ENCODE measurements around the gene FLNB. TPM values are rescaled to one million over a fixed set of nuclear protein-coding genes. Genes with fewer than 3 reads are reported as not detected.

Gene FLNB
- total RNA-seq, 1 experiment from 2014 or later = 83.4 TPM

- no peak overlapping the region for H3K18ac ChIP-seq (ENCODE audit: insufficient read length, low read depth, low read length)
- no peak overlapping the region for H4K91ac ChIP-seq (ENCODE audit: insufficient read length, low read depth, low read length)
- no peak overlapping the region for H3K4me2 ChIP-seq (ENCODE audit: insufficient read depth, insufficient read length, low read length)
- no peaks in the 10 kb centered on the region for H3K4me1 ChIP-seq (ENCODE audit: insufficient read depth, low read length)
- H3K27ac ChIP-seq (ENCODE audit: insufficient read length, low read depth, low read length) = no peak overlapping the region
- no peak overlapping the region for H3K23ac ChIP-seq (ENCODE audit: insufficient read length, low read depth, low read length)
- H3K27me3 ChIP-seq (ENCODE audit: insufficient read depth, low read length) = no peaks in the 10 kb centered on the region
- no peak overlapping the region for H3K4ac ChIP-seq (ENCODE audit: low read depth, low read length)
- H3T11ph ChIP-seq (ENCODE audit: low read length) = no peak overlapping the region
- Mint-ChIP-seq H3K27ac (peak overlapping the region in 1 of 3 experiments; percentile 7; a peak in 2 of 7 replicates), H3K9me3 (no peaks in the 10 kb centered on the region), H3K36me3 (ENCODE audit: insufficient read depth in 1 of 3, low read depth in 3 of 3) (peaks cover 35 to 71% (median 63%) of the 10 kb centered on the region in 3 experiments; a peak in 6 of 7 replicates), H3K27me3 (ENCODE audit: low read depth) (no peaks in the 10 kb centered on the region), H3K4me3 (no peak overlapping the region), H3K4me1 (no peaks in the 10 kb centered on the region)
- H3K9me3 ChIP-seq (ENCODE audit: control insufficient read depth, low read depth, low read length) = no peaks in the 10 kb centered on the region
- no peak overlapping the region for H4K8ac ChIP-seq (replicated peaks; ENCODE audit: insufficient read length, low read depth, low read length)
- WGBS (ENCODE audit: extremely low coverage, insufficient read length, low lambda C conversion rate) = 100% methylated on average over 1 of the region's 4 CpGs
- H4K5ac ChIP-seq (ENCODE audit: insufficient read length, low read depth, low read length) = no peak overlapping the region
- H2AK5ac ChIP-seq (ENCODE audit: insufficient read length, low read length) = no peak overlapping the region
- H2AFZ ChIP-seq (ENCODE audit: low read length) = no peak overlapping the region
- no peaks in the 10 kb centered on the region for H3K79me2 ChIP-seq (ENCODE audit: insufficient read depth, low read length)
- no peaks in the 10 kb centered on the region for H3K79me1 ChIP-seq (ENCODE audit: insufficient read depth, low read depth, low read length, poor library complexity, severe bottlenecking)
- H2BK15ac ChIP-seq (ENCODE audit: low read depth, low read length) = no peak overlapping the region
- H3K9ac ChIP-seq (ENCODE audit: extremely low read depth, insufficient read length, low read length) = no peak overlapping the region
- DNase-seq = no peak
- no peak overlapping the region for H2BK120ac ChIP-seq (ENCODE audit: low read depth, low read length, poor library complexity, severe bottlenecking)
- no peaks in the 10 kb centered on the region for H4K20me1 ChIP-seq (ENCODE audit: control insufficient read depth, insufficient read depth, insufficient read length)
- no peak overlapping the region for H2BK20ac ChIP-seq (ENCODE audit: low read depth, low read length, poor library complexity, severe bottlenecking)
- H2BK5ac ChIP-seq (ENCODE audit: insufficient read length, low read length) = no peak overlapping the region
- no peak overlapping the region for H3K14ac ChIP-seq (ENCODE audit: insufficient read depth, low read length)
- no peak overlapping the region for H3K56ac ChIP-seq (ENCODE audit: insufficient read length, low read depth, low read length)
- TF ChIP-seq, protein P1, sequence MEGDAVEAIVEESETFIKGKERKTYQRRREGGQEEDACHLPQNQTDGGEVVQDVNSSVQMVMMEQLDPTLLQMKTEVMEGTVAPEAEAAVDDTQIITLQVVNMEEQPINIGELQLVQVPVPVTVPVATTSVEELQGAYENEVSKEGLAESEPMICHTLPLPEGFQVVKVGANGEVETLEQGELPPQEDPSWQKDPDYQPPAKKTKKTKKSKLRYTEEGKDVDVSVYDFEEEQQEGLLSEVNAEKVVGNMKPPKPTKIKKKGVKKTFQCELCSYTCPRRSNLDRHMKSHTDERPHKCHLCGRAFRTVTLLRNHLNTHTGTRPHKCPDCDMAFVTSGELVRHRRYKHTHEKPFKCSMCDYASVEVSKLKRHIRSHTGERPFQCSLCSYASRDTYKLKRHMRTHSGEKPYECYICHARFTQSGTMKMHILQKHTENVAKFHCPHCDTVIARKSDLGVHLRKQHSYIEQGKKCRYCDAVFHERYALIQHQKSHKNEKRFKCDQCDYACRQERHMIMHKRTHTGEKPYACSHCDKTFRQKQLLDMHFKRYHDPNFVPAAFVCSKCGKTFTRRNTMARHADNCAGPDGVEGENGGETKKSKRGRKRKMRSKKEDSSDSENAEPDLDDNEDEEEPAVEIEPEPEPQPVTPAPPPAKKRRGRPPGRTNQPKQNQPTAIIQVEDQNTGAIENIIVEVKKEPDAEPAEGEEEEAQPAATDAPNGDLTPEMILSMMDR (conservative IDR thresholded peaks at IDR 0.05) = no peak
- H3K23me2 ChIP-seq (ENCODE audit: insufficient read length, low read depth, low read length, poor library complexity, severe bottlenecking) = no peaks in the 10 kb centered on the region
- no peak overlapping the region for H2BK12ac ChIP-seq (ENCODE audit: insufficient read length, low read depth, low read length)
Measured at GRCh38 chr3:58132850-58133249, 124.6 kb downstream of the FLNB start.

All from H9 (cell line).